Activated CD4-positive, CD25-positive, alpha-beta regulatory T cell treated with anti-CD3 and anti-CD28 coated beads, Interleukin-2, amount 50 U/mL, for 72 hours (primary cell): ENCODE data around the gene INTS7.
"Not testable (repeated sequence)": the region's sequence is repeated elsewhere in the genome, so short reads cannot be mapped to it uniquely, and the experiment has no call there.

Experiments
- DNase-seq: peaks from one replicate; pipeline ENCODE4 v3.0.0; 2021

Gene INTS7

GRCh38 chr1:211975152-211975941 is 60.0 kb downstream of the INTS7 start:
- no peak for DNase-seq

DNA sequence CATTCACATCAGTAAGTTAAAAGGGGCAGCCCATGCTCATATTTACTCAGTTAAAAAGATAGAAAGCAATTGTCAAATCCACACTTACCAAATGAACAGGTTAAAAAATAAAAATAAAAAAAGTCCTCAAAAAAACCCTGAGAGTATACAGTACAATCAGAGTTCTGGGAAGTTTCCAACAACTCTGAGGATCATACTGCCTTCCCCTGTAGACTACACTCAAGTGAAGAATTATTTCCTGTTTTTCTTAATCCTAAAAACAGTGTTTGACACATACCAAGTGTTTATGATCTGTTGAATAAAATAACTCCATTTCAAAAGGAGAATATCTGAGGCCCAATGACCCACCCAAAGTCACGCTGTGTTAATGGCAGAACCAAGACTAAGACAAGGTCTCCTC is 61.8 kb downstream of the INTS7 start:
- no peak for DNase-seq

DNA sequence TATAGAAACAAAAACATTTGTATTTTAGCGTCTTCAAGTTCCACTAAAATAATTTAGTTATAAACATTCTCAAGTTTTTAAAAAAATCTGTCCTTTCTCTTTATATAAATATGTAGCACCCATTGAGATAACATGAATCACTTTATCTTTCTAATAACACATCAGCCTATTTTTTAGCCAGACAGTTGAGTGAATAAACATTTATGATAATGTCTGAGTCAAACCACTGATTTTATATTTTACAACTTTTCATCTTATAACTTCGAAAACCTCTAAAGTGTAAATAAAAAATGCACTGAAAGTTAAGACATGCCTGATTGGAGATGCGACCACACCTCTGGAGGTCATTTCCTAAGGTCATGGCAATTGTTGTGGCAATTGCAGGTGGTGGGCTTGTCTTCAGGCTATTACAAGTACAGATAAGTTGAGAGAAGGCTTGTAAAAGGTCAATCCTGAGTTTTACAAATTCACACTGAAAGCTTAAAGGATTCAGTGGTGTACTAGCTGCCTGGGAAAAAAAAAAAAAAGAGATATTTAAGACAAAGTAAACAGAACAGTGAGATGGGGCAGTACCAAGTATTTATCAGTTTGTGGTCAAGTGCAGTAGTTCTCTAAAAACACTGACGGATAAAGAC is 67.0 kb downstream of the INTS7 start:
- no peak for DNase-seq

DNA sequence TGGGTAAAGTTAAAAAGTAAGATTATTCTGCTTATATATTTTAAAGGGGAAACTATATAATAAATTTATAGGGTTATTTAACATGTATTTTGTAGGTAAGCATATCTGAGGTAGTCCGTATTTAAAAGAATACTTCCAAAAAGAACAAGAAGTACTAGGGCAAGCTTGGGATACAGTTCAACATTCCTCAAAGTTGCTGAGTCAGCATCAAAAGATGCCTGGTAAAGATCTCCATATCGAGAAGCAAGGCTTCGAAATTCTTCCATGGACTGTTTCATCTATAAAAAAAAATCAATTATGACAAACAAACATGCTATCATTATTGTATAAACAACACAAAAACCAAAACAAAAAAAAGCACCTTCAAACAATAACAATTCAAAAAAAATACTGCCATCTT is 67.7 kb downstream of the INTS7 start:
- no peak for DNase-seq

- no peak for DNase-seq
Measured at GRCh38 chr1:211965108-211965805, 70.1 kb downstream of the INTS7 start.

GRCh38 chr1:211959680-211960079 is 75.7 kb downstream of the INTS7 start:
- DNase-seq = no peak

DNA sequence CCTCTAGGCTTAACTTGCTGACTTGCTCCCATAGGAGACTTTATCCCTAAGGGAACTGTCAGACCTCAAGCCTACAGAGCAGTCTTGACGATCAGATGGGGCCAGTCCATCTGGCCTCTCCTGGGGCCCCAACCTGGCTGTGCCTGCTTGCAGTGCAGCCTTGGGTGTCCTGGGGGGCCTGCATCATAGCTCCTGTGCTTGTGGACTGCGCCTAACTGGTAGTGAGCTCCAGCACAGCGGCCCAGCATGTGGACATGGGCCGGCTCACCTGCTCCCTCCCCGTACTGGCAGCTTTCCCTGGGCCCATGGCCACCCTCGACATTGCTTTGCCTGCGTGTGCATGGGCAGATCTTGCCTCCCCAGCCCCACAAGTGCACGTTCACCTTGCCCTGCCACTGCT is 76.1 kb downstream of the INTS7 start:
- no peak for DNase-seq

GRCh38 chr1:211954028-211954427 is 81.3 kb downstream of the INTS7 start:
- DNase-seq = not testable (repeated sequence)

- DNase-seq = not testable (repeated sequence)
Measured at GRCh38 chr1:211953543-211953942, 81.8 kb downstream of the INTS7 start.

DNA sequence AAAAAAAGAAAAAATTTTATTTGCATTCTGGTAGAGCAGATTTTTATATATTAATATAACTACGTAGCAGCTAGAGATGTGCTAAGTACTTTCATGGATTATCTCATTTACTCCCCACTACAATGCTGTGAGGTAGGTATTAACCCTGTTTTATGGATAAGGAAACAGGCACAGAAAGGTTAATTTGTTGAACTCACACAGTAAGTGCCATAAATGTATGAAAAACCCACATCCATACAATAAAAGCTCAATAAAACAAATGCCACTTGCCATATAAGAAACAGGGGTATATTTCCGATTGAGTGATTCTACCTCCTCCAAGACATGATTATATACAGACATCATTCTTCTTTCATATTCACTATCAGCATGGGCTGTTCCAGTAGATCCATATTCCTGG is 83.1 kb downstream of the INTS7 start:
- no peak for DNase-seq

GRCh38 chr1:211951856-211952255 is 83.5 kb downstream of the INTS7 start:
- no peak for DNase-seq

GRCh38 chr1:211948377-211948776 is 87.0 kb downstream of the INTS7 start:
- DNase-seq = no peak

- DNase-seq = no peak
Measured at GRCh38 chr1:211947396-211948295, 87.7 kb downstream of the INTS7 start.

DNA sequence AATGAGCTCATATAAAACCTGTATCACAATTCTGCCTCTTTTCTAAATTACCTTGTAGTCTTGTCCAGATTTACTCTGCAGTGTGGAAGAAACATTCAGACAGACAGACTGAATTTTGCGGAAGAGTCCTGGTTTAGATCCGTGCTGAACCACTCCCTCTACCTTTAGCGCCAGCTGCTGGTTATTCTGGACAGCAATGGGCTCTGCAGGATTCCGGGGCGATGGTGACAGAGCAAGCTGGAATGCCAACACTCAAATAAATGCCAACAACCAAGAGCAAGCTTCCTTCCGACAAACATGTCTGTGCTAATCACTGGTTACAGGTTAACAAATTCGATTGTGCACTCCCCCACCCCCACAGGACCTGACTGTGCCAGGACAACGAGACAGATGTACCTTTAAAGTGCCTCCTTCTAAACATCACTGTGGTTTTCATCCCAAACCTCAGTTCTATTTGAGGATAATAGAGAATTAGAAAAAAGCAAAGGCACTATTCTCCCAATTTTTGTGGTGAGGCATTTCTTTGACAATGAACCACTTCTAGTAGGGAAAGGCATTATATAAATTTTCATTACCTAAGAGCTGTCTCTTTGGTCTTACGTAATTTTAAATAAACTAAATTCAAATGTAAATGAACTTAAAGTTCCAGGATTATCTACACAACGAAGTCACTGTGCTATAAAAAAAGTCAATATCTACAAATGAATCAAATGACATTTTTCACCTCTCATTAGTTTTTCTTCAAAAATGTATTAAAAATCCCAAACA is 90.4 kb downstream of the INTS7 start:
- DNase-seq = no peak

DNA sequence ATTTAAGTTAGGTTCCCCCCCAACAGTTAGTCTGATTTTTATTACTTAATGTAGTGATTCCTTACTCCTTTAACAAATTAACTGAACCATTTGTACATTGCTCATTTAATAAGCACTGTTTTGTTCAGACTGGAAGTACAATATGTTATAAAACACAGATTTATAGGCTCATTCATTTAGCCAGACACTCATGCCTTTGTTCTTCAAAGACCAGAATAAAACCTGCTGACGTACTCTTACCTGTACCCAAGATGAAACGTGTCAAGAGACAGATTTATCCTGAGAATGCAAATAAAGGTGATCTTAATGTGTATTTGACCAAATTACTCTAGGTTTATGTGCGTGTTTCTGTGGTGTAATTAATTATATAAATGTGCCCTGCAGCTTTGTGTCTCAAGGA is 92.8 kb downstream of the INTS7 start:
- DNase-seq = no peak

DNA sequence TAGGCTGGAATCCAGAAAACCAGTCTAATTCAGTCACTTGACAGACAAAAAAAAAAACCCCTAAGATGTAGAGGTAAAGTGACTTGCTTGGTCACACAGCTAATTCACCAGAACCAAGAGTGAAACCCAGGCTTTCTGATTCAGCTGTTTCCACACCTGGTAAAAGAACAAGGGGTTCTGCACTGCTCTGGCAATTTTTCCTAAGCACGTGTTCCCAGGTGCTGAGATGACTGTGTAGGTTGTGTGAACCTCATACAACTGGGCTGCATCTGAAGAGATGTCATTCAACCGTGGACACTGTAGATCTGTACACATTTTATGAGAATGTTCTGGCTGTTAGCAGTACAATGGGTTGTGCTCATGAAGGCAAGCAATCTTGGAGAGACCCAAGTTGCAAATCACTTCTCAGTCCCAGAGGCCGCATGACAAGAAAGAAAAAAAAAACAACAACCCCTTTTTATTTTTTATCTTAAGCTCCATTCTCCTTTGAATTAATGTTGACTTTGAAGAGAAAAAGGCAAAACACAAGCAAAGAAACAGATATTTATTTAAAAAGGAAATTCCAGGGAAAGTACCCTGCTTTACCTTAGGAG is 95.4 kb downstream of the INTS7 start:
- DNase-seq = no peak

- DNase-seq = no peak
Measured at GRCh38 chr1:211938561-211938997, 96.8 kb downstream of the INTS7 start.

GRCh38 chr1:211937422-211937821 is 97.9 kb downstream of the INTS7 start:
- DNase-seq = not testable (repeated sequence)

GRCh38 chr1:211935448-211935970 is 99.8 kb downstream of the INTS7 start:
- DNase-seq = peak; percentile 64

GRCh38 chr1:211933946-211934714 is 101.2 kb downstream of the INTS7 start:
- DNase-seq = no peak

GRCh38 chr1:211932933-211933254 is 102.5 kb downstream of the INTS7 start:
- DNase-seq = no peak
